SHP77 (cell line): Measurements from ENCODE around the gene CD276.

Experiments
- DNase-seq, 2 experiments: peaks; one replicate each; lab custom pipeline; 2025; lab: John Stamatoyannopoulos, UW

Gene CD276

GRCh38 chr15:73747847-73748590, 63.8 kb downstream of the CD276 start:
- DNase-seq: no peak

DNA sequence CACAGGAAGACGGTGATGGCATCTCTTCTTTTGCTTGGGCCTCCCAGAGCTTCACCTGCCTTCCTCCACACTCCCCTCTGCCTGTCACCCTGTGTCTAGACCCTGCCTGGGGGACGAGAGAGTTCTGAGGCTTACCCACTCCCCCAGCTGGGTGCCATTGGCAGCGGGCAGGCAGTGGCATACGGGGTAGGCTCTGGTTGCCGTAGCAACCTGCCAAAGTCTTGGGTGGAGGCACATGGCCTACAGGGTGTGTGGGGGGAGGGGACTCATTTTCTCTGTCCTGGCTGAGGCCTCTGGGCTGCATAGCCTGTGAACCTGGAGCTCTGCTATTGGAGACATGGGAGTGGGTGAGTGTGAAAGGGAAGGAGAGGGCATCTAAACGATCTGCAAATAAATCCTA, 64.5 kb downstream of the CD276 start:
- no peak for DNase-seq

DNA sequence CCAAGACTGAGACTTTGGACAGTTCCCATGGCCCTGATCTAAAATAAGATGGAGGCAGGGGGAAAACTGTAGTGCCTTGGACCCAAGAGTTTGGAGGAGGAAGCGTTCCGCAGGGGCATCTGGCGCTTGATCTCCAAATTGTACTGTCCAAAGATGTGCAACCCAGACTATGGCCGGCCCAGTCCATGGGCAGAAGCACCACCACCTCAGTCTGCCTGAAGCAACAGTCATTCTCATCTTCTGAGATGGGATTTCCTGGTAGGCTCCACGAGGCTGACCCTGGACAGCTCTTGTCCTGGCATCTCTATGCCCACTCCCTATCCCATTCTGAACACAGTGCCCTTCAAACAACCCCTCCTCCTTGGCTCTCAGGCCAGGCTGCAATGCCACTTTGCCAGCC, 65.3 kb downstream of the CD276 start:
- no peak for DNase-seq

DNA sequence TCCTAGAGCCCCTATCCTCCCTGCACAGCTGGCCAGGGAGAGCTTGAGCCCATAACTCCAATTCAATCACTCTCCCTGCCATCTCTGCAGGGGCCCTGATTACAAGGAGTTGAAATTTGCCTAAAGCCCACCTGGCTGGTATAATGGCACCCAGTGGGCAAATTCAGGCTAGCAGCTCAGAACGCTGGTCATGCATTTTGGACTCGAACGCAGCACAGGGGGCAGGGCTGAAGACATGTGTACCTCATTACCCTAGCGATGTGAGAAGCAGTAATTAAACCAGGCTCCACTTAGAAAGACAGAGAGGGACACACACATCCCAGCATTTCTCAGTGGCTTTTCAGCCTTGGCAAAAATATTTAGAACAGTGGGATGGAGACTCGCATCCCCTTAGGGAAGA, 65.8 kb downstream of the CD276 start:
- no peak for DNase-seq

GRCh38 chr15:73750438-73750837, 66.3 kb downstream of the CD276 start:
- no peak for DNase-seq

DNA sequence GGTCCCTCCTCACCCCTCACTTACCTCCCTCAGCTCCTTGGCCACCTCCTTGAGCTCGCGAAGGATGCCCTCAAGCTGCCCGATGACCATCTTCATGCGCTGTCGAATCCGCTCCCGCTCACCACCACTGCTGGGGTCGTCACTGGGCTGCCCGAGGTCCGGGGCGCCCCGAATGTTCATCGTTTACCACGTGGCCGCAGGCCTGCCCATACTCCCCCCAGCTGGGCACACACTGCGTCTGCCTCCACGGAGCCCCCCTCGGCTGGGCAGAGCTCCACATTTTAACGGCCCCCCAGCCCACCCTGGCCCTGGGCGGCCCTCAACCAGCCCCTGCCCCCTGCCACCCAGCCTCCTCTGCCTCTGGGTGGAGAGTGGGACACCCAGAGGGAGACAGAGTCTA, 66.8 kb downstream of the CD276 start:
- no peak for DNase-seq

DNA sequence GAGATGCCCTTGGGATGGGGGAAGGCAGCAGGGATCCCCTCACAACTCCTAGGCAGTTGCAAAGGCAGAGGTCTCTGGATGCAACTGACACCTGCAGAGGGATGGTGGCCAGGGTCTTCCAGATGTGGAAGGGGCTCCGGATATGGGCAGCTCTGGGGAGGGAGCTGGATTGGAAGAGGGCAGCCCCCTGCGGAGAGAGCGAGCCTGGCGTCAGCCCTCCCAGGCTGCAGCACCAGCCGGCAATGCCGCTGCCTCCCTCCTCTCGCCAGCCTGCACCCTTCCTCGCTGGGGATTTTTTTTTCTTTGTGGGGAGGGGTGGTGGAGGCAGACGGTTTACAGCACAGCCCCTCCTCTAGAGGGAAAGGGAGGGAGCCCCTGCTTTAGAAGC, 67.3 kb downstream of the CD276 start:
- no peak for DNase-seq

DNA sequence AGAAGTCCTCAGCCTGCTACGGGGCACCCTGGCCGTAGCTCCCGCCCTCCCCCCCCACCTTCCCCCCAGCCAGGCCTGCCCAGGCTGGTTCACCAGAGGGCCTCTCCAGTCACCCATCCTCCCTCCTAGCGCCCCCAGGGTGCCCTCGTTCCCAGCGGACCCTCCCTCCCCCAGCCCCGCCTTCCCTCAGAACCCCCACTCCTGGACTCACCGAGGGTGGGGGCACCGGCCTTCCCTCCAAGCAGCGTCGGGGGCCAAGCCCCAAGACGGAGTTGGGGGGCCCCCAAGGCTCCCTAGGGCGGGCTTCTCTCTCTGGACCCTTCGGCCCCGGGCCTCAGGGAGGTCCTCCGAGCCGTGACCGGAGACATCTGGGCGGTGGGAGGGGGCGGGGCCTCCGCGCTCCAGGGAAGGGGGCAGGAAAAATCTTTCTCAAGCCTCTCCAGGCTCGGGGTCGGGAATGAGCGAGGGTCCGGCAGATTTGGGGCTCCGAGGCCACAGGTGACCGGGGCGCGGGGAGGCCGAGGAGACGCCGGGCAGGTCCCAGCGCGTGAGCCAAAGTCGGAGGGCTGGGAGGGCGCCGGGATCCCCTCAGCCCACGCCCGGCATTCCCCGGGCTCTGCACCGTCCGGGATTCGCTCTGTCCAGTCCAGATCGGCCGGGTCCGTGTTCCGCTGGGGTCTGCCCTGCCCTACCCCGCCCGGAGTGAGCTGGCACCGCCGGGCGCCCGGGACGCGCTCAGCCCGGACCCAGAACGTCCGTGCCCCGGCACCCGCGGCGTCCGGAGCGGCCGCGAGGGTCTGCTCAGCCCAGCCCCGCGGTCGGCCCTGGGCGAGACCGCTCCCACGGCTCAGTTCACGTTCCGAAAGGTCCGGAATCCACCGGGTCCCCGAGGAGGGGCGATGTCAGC, 68.0 kb downstream of the CD276 start:
- DNase-seq: no peak

- no peak for DNase-seq
Measured at GRCh38 chr15:73752806-73753193, 68.6 kb downstream of the CD276 start.

- no peak for DNase-seq
Measured at GRCh38 chr15:73753250-73754130, 69.3 kb downstream of the CD276 start, which contains the start of gene INSYN1. Gene INSYN1 (minus strand): TSS chr15:73753351. CDS start chr15:73751130, 2,221 bp downstream.

GRCh38 chr15:73754461-73754860, 70.3 kb downstream of the CD276 start:
- DNase-seq: no peak

DNA sequence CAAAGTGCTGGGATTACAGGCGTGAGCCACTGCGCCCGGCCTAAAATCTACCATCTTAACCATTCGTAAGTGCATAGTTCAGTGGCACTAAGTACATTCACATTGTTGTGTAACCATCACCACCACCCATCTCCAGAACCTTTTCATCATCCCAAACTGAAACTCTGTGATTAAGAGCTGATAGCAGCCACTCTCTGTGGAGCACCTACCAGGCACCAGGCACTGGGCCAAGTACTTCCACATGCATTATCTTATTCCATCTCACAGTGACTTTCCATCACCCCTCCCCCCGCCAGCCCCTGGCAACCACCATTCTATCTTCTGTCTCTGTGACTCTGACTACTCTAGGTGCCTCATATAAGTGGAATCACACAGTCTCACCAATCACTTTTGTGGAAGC, 71.3 kb downstream of the CD276 start:
- no peak for DNase-seq

GRCh38 chr15:73755946-73756345, 71.8 kb downstream of the CD276 start:
- no peak for DNase-seq

DNA sequence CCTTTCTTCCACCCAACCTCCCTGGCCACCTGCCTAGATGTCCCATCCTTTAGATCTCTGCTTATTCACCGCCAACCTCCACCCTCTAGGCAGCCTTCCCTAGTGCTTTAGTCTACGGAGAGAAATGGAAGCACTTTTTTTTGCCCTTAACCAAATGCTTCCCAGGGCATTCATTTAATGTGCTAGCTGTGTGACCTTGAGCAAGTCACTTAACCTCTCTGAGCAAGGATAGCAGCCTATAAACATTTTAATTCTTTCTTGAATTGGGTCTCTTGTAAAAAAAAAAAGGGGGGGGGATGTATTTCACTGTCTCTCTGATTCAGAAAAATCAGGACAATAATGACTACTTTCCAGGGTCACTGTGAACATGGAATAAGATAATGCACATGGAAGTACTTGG, 72.2 kb downstream of the CD276 start:
- no peak for DNase-seq

DNA sequence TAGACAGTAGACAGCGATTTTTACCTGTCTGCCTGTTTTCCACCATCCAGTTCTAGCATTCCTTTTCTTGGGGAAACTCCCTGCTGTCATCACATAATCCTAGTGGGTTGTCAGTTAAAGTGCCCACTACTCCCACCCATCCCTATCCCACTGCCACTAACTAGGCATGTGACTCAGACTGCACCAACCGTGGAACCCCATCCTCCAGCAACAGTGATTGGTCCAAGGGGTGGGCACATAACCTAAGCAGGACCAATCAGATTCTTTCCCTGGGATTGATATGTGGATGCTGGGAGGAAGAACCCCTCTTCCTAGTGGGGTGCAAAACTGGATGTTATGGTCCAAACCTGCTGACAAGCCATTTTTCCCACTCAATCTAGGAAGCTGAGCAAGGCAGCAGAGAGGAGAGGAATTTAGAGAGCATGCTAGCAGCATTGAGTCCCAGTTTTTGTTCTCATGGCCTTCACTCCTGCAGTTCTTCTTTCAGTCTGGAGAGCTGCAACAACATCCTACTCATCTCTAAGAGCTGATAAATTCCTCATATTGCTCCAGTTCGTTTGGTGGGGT, 72.8 kb downstream of the CD276 start:
- no peak for DNase-seq

GRCh38 chr15:73757571-73757970, 73.4 kb downstream of the CD276 start:
- no peak for DNase-seq

DNA sequence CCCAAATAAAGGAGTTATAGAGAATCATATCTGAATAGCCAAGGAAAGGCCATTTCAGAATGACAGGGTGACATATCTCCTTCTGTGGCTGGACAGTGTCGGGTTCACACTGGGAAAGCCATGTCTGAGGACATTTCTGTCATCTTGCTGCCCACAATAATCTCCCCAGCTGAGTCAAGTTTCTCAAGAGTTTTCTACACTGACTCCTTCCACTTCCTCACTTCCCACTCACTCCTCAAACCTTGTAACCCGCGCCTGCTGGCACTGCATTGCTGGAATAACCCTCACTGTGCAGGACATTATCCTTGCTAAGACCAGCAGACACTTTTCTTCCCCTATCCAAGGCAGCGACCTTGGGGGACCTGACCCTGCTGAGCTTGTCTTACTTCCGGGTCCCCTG, 74.3 kb downstream of the CD276 start:
- DNase-seq: no peak

GRCh38 chr15:73760330-73761329, 76.4 kb downstream of the CD276 start:
- DNase-seq: no peak

DNA sequence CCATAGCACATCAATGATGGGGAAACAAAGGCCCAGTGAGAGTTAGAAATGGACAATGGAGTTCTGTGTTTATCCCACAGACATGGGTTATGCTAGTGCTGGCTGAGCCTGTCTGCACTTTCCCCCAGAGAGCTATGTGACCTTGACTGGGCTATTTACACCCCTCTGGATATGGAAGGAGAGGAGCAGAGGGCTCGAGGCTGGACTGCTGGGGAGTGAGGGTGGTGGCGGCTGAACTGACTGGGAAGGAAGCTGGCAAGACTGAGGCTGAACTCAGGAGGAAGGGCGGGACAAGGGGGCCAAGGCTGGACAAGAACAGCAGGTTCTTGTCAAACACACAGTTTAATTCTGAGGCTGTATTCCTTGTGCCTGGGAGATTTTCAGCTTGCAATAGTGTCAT, 79.7 kb downstream of the CD276 start:
- DNase-seq: no peak
